Left cardiac atrium (tissue), 4 donors: ENCODE data around the gene NOS1. TPM values are rescaled to one million over a fixed set of nuclear protein-coding genes. Genes with fewer than 3 reads are reported as not detected.

Experiments
- ATAC-seq, 2 donors: fragments of 200-7000 bp; cut with Tn5 transposase; one replicate each; pipeline ENCODE4 v1.9.1; 2020; ENCODE audit warnings: mild to moderate bottlenecking in 2 of 2, moderate library complexity in 2 of 2
- DNase-seq: peaks from one replicate; pipeline ENCODE4 v3.0.0-alpha.2; 2020
- intact Hi-C, 2 donors: fragments of 100-400 bp; cut with DNase I; formaldehyde crosslinking; loops; one replicate each; pipeline versions ENCODE4 v1.14.1 to v1.15.1; 2022 to 2023
- total RNA-seq, 2 donors: library from RNA; stranded (reverse); fragmentation: NEBNext Ultra II Directional; extraction: Animal tissue kit (Norgen Biotek cat#: 25700); gene quantifications; one replicate each; pipeline ENCODE4 v1.2.1, GENCODE V29; 2021
- donor health status: DM: no; HTN: yes; CAD: no.
- donor health status: DM: no; HTN: yes; CAD: no; lungs with severe emphysema.
- donor health status: DM: yes; HTN: yes; CAD: no.
- donor health status: Dilated cardiomyopathy.

Gene NOS1
- total RNA-seq, 2 donors from 2014 or later: 0.06 to 0.89 TPM

DNA sequence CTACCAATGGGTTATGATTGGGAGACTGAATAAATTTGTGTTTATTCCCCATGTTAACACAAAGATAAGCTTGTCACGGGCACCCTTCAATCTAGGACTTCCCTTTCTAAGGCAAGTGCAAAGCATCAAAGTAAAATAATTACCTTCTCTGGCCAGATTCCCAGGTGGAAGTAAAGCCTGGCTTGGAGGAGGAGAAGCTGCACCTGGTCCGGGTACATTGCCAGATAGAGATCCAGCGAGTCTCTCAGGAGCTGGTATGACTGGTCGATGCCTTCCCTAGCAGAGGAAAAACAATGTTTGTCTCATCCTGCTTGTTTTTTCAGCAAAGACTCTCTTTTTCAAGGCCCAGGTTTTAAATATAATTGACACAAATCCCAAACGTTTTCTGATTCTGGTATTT lies 196.1 kb downstream of the NOS1 start:
- ATAC-seq (no peak), DNase-seq (no peak)
- intact Hi-C loops: no loop called here

DNA sequence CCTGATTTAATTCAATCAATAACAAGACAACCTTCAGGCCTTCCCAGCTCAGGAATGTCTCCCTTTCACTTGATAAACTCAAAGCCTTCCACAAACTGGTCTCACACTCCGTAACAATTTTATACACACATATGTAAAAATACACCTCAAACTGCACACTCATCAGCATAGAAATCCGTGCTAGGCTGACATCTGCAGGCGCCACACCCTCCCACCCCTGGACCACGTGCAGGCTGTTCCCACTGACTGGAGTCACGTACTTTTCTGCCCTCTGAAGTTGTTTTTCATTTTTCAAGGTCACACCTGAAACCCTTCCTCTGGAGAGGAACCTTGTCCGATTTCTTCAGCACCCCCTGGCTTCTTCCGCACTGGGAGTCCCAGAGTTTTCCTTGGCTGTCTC lies 198.8 kb downstream of the NOS1 start:
- ATAC-seq (no peak), DNase-seq (no peak)
- intact Hi-C loops: no loop called here

DNA sequence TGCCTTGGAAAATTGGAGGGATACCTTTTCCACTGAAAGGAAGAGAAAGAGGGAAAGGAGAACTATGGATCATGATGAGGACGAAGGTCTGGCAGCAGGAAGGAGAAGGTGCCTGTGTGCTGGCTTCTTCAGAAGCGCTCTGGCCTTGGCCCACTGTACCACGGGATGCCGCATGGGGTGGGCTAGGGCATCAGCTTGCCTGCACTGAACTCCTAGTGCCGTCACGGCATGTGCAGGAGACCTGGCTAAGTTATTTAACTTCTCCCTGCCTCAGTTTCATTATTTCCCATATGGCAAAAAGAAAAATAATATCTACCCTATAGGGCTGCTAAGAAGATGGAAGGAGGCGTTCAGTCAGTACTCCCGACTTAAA lies 199.3 kb downstream of the NOS1 start:
- intact Hi-C loops: no loop called here
- DNase-seq: no peak
- ATAC-seq: no peak

DNA sequence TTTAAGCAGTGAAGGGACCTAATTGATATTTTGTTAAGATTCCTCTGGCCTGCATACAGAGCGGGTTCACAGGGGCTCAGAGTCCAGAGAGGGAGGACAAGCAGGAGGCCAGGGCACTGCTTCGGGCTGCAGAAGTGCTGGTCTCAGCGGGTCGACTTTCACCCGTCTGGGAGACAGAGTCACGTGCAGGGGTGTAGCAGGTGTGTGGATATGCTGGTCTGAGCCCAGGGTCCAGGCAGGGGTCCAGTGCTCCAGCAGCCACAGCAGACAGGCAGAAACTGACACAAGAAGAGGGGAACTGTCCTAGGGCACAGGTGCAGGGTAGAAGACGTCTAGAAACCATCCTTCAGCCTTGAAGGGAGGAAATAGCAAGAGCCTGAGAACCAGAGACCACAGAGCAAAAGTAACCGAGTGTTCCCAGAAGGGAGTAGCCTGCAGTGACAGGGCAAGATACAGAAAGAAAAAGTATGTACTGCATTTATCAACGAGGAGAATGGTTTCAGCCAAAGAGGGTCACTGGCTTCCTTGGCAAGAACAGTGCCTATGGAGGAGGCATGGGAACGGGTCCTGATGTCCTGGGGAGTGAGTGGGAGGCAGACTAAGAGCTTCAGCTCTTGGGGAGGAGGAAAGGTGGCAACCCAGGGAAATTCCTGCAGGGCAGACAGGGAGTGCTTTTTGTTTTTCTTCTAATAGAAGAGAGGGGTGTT lies 199.8 kb downstream of the NOS1 start:
- no peak for ATAC-seq
- DNase-seq: no peak
- intact Hi-C loops: no loop called here

DNA sequence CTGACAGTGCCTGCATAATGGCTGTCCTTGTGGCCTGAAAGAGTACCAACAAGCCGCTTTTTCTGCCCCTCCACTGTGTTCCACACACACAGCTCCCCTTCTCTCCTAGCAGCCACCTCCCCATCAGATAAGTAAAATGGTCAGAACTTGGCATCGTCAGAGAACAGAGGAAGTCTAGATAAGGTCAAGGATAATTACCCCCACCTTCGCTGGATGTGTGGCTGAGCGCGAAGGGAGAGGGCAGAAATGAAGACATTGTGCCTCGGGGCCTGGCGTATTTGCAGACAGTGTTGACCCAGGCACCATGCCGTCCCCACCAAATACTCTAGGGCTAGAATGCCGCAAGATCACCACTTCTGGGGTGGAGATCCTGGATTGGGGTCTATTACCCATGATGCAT lies 201.8 kb downstream of the NOS1 start:
- intact Hi-C loops: no loop called here
- DNase-seq (no peak), ATAC-seq (no peak)

DNA sequence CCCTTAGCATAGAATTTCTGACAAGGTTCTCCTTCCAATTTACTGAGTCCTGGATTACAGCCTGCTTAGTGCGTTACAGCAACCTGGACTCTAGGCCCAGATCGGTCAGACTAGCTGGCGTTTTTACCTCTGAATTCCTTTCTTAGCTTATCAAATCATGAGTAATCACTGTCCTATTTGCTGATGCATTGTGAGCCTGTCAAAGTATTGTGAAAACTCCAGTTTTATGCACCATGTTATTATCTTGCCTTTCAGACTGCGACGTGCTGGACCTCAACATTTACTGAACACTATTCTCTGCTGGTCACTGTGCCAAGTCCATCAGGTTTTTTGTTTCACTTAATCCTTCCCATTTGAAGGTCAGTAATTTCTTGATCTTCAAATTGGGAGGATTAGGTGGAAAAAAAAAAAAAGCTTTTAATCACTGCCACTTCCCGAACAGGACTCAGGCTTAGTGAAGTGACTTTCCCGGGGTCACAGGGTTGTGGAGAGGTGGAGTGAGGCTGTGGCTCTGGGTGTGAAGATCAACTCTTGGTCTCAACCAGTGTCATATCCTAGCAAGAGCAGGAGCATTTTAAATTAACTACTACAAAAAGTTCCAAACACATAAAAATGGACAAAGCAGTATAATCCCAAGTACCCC lies 202.4 kb downstream of the NOS1 start:
- ATAC-seq: peak; percentile 32 to 34
- intact Hi-C loops: no loop called here

More for the DNA sequence above, 202.4 kb downstream of the NOS1 start:
- no peak for DNase-seq

Other genes starting within 250 kb of the NOS1 start
- 10 to 100 TPM; 36.5 to 41.8 TPM for gene FBXO21, start 171.2 kb downstream of the NOS1 start, total RNA-seq